ENCODE data around the gene CRISPLD2.
A peak's percentile ranks its signal among the peaks of the same experiment; 100 is the strongest.
"Not testable (repeated sequence)": the region's sequence is repeated elsewhere in the genome, so short reads cannot be mapped to it uniquely, and the experiment has no call there.

Gene CRISPLD2

GRCh38 chr16:84821728-84822689, 2.2 kb downstream of the CRISPLD2 start:
- DNase-seq (ENCODE audit: low spot score) = no peak

DNA sequence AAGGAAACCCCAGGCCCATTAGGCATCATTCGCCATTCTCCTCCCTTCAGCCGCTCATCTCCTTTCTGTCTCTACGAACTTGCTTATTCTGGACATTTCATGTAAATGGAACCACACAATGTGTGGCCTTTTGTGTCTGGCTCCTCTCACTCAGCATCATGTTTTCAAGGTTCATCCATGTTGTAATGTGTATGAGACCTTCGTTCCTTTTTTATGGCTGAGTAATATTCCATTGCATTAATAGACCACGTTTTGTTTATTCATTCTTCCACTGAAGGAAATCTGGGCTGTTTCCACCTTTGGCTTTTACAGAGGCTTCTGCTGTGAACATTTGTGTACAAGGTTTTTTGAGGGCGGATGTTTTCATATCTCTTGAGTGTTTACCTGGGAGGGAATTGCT, 3.2 kb downstream of the CRISPLD2 start:
- no peak for DNase-seq (ENCODE audit: low spot score)

DNA sequence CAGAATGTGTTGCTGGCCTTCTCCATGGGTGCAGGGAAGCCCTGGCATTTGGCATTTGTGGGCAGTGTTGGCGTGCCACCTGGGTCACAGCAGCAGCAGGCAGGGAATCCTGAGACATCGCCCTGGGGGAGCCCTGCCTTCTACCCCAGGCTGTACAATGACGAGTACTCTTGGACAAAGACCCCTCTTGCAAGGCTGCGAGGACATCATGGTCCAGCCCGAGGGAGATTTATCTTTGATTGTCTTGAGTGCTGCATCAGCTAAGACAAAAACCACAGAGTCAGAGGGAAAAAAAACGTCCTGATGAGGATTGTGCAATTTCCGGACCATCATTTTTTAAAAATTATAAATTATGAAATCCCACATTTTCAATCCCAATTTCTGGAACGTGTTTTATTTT, 3.7 kb downstream of the CRISPLD2 start:
- no peak for DNase-seq (ENCODE audit: low spot score)

- DNase-seq (ENCODE audit: low spot score) = no peak
These were observed 4.1 kb downstream of the CRISPLD2 start for GRCh38 chr16:84823926-84824325.

- DNase-seq (ENCODE audit: low spot score) = no peak
These were observed 6.2 kb downstream of the CRISPLD2 start for GRCh38 chr16:84825896-84826557.

GRCh38 chr16:84826558-84826941, 6.8 kb downstream of the CRISPLD2 start:
- no peak for DNase-seq (ENCODE audit: low spot score)

DNA sequence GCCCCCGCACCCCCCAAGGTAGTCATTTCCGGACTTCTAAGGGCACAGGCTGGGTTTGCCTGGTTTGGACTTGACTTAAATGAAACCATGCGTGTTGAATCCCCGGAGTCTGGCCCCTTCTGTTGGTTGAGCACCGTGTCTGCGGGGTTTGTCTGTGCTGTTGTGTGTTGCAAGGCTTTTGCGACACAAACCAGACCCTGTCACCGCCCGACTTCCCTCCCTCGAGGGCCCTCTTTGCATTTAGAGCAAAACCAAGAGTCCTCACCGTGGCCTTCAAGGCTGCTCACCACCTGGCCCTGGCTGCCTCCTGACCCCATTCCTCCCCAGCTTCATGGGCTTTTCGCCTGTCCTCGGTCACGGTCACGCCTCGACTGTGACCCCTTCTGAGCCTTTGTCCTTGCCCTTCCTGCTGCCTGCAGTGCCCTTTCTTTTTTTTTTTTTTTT, 7.4 kb downstream of the CRISPLD2 start:
- DNase-seq (ENCODE audit: low spot score) = no peak

DNA sequence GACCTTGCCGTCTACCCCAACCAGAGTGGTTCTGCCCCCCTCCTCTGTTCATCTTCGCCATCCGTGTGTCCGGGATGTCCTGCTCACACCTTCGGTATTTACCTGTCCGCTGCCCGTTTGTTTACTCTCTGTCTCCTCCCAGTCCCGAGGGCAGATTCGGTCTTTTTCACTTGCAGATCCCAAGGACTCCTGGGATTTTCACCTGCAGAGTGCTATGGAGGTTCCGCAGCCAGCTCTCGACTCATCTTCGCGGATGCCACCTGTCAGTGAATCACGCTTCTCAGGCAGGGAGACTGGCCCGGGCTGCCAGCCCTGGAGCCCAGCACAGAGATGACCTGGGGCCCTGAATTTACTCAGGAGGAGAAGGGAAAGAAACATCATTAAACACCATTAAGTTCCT, 8.1 kb downstream of the CRISPLD2 start:
- no peak for DNase-seq (ENCODE audit: low spot score)

DNA sequence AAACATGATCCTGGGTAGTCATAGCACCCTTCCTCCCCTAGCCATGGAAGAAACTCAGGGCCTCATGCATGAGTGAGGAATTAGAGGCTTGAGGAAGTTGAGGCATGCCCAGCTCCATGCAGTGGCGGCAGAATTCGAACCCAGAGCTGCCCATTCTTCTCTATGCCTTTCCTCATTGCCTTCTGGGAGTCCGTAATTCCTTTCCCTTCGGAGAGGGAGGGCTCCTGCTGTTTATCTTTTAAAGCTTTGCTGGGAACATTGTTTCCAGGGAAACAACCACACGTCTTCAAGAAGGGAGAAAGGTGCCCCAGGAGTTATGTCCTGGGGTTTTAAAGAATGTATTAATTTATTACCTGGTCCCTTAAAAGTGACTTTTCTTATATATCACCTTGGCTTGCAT, 8.5 kb downstream of the CRISPLD2 start:
- DNase-seq (ENCODE audit: low spot score) = no peak

- DNase-seq (ENCODE audit: low spot score) = peak; percentile 20
These were observed 9.6 kb downstream of the CRISPLD2 start for GRCh38 chr16:84829168-84829965.

GRCh38 chr16:84830765-84831384, 11.1 kb downstream of the CRISPLD2 start:
- DNase-seq (ENCODE audit: low spot score) = no peak

DNA sequence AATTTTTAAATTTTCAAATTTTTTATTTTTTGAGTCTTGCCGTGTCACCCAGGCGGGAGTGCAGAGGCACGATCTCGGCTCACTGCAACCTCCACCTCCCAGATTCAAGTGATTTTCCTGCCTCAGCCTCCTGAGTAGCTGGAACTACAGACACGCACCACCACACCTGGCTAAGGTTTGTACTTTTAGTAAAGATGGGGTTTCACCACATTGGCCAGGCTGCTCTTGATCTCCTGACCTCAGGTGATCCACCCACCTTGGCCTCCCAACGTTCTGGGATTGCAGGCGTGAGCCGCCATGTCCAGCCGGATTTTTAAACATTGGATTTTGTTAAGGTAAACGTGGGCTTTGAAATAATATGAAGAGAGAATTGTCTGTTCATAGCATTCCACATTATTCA, 11.9 kb downstream of the CRISPLD2 start:
- DNase-seq (ENCODE audit: low spot score) = not testable (repeated sequence)

GRCh38 chr16:84832488-84833143, 12.8 kb downstream of the CRISPLD2 start:
- DNase-seq (ENCODE audit: low spot score) = no peak

DNA sequence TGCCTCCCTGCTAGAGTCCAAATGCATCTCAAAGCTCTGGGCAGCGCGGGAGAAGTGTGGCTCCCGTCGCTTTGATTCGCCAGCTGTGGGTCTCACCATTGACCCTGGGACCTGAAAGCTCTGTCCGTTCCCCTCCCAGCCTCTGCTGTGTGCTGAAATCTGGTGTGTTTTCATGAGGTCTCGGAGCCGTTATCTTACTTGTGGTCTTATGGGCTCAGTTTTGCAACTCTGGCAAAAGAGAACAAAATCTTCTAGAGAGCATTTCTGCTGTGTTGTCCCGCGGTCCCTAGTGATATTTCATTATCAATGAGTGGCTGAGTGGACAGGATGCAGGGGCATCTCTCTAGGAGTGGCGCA, 13.3 kb downstream of the CRISPLD2 start:
- no peak for DNase-seq (ENCODE audit: low spot score)

- no peak for DNase-seq (ENCODE audit: low spot score)
These were observed 14.0 kb downstream of the CRISPLD2 start for GRCh38 chr16:84833542-84834402.

GRCh38 chr16:84834403-84834772, 14.6 kb downstream of the CRISPLD2 start:
- no peak for DNase-seq (ENCODE audit: low spot score)

- peak; percentile 7 for DNase-seq (ENCODE audit: low spot score)
These were observed 16.5 kb downstream of the CRISPLD2 start for GRCh38 chr16:84836234-84836647.

GRCh38 chr16:84836967-84837366, 17.2 kb downstream of the CRISPLD2 start:
- DNase-seq (ENCODE audit: low spot score) = no peak

DNA sequence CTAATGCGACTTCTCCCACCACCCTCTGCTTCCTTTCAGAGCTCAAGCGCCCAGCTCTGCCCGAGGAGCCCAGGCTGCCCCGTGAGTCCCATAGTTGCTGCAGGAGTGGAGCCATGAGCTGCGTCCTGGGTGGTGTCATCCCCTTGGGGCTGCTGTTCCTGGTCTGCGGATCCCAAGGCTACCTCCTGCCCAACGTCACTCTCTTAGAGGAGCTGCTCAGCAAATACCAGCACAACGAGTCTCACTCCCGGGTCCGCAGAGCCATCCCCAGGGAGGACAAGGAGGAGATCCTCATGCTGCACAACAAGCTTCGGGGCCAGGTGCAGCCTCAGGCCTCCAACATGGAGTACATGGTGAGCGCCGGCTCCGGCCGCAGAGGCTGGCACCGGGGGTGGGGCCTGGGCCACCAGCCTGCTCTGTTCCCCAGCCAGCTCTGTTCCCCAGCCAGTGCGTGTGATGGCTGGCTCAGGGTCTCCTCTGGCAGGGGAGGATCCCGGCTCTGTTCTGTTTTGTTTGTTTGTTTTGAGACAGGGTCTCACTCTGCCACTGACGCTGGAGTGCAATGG, 18.7 kb downstream of the CRISPLD2 start:
- no peak for DNase-seq (ENCODE audit: low spot score)

GRCh38 chr16:84839054-84839453, 19.3 kb downstream of the CRISPLD2 start:
- no peak for DNase-seq (ENCODE audit: low spot score)
